Measurements from ENCODE around the gene ALOX5AP. TPM values are rescaled to one million over a fixed set of nuclear protein-coding genes. Genes with fewer than 3 reads are reported as not detected.

ALOX5AP gene
- total RNA-seq, 1 donor from 2014 or later, result 5.4 TPM

- no peak for DNase-seq (ENCODE audit: low spot score)
- intact Hi-C loops (cut with DNase I), result no loop called here
Measured at GRCh38 chr13:30752201-30752797, 17.0 kb downstream of the ALOX5AP start.

- intact Hi-C loops (cut with DNase I), result no loop called here
Measured at GRCh38 chr13:30753030-30753616, 17.8 kb downstream of the ALOX5AP start.

GRCh38 chr13:30755678-30756077 is 20.3 kb downstream of the ALOX5AP start:
- intact Hi-C loops (cut with DNase I), result no loop called here
- no peak for DNase-seq (ENCODE audit: low spot score)

More at GRCh38 chr13:30753030-30753616, 17.8 kb downstream of the ALOX5AP start:
- DNase-seq (ENCODE audit: low spot score), result no peak

DNA sequence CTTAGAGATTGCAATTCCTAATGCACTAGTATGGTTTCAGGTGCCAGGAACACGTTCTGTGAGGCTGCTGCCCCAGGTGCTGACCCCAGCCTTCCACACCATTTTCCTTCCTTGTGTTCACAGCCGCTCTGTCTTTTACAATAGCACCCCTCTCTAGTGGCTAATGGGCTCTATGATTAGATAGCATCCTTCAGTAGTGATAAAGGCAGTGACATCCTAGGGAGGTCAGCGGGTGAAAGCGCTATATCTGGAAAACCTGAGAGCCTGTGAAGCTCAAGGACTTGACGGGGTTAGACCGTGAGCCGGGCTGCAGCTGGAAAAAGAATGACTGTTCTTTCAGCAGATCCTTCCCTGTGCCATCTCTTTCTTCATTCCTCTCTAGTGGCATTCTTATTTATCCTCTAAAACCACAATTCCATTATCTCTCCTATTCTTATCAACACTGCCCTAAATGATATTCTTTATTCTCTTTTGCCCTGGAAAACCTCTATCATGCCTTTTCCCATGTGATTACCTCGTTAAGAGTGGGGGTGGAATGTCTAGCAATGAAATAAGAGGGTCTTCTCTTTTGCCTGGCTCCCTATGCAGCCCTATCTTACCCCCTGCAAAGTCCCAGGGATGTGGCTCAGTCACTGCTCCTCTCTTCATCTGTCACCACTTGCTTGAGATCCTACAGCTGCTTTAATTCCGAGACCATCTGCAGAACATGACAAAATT is 21.8 kb downstream of the ALOX5AP start:
- no peak for DNase-seq (ENCODE audit: low spot score)
- intact Hi-C loops (cut with DNase I), result no loop called here

DNA sequence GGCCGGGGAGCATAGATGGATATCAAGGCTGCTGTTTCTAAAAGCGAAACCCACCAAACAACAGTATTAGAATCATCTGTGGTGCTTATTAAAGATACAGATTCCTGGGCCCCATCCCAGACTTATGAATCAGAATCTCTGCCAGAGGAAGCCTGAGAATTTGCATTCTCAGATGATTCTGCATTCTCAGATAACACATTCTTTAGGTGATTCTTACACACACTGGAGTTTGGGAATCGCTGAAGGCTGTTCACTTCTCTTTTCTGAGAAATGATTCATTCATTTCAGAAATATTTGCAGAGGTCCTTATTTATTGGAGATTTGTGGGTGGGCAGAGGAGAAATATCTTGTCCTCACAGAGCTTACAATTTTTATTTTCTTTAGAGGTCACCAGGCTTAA is 24.4 kb downstream of the ALOX5AP start:
- DNase-seq (ENCODE audit: low spot score), result no peak
- intact Hi-C loops (cut with DNase I), result no loop called here

- intact Hi-C loops (cut with DNase I), result no loop called here
- DNase-seq (ENCODE audit: low spot score), result no peak
Measured at GRCh38 chr13:30762643-30763042, 27.3 kb downstream of the ALOX5AP start.

- intact Hi-C loops (cut with DNase I), result no loop called here
- DNase-seq (ENCODE audit: low spot score), result no peak
Measured at GRCh38 chr13:30763786-30764413, 28.6 kb downstream of the ALOX5AP start.

DNA sequence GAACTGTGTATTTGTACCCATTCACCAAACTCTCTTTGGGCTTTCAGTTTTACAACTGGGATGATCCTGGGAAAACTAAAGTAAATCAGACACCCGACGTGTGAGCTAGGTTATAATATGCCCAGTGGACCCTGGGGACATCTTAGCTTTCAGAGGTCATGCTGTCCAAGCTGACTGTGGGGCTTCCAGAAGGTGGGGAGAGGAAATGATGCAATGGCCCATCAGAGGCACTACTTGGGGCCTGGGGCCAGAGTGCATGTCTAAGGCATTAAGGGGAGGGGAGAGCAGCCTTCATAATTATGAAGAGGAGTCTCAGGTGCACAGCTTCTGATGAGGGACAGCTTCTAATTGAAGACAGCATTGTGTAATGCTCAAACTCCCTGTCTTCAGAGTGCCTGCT is 30.9 kb downstream of the ALOX5AP start:
- intact Hi-C loops (cut with DNase I), result no loop called here
- no peak for DNase-seq (ENCODE audit: low spot score)

DNA sequence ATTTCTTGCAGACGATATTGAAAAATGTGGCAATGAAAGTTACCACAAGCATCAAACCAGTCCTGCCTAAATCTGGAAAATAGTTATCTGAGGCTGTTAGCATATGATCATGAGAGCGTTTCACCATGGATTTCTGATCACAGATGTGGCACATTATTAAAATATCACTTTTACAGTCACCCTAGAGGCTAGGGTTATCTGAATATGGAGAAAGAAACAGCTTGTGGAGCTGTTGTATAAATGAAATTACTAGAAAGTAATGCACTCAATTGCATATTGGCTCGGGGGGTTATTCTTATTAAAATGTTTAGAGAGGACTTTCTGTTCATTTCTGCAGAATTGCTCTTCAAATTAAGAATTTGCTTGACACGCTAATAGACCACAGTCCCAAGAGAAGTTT is 35.6 kb downstream of the ALOX5AP start:
- intact Hi-C loops (cut with DNase I), result no loop called here
- no peak for DNase-seq (ENCODE audit: low spot score)

- intact Hi-C loops (cut with DNase I), result no loop called here
- no peak for DNase-seq (ENCODE audit: low spot score)
Measured at GRCh38 chr13:30773561-30773960, 38.2 kb downstream of the ALOX5AP start.

GRCh38 chr13:30774214-30774730 is 38.9 kb downstream of the ALOX5AP start:
- intact Hi-C loops (cut with DNase I), result no loop called here
- no peak for DNase-seq (ENCODE audit: low spot score)

- intact Hi-C loops (cut with DNase I), result no loop called here
- no peak for DNase-seq (ENCODE audit: low spot score)
Measured at GRCh38 chr13:30776661-30777060, 41.3 kb downstream of the ALOX5AP start.

GRCh38 chr13:30779016-30779415 is 43.7 kb downstream of the ALOX5AP start:
- no peak for DNase-seq (ENCODE audit: low spot score)
- intact Hi-C loops (cut with DNase I), result no loop called here

DNA sequence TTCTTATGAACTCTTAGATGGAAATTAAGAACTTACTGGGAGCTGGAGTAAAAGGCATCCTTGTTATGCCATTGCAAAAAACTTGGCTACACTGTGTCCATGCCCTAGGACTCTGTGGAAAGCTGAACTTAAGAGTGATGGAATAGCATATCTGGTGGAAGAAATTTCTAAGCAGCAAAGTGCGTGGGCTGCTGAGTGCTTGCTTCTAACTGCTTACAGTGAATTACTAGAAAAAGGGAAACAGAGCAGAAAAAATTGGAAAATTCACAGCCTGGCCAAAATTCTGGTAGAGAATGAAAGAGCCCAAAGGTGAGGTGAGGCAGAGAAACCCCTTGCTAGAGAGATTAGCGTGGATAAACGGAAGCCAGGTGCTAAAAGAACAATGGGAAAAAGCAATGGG is 44.3 kb downstream of the ALOX5AP start:
- no peak for DNase-seq (ENCODE audit: low spot score)
- intact Hi-C loops (cut with DNase I), result no loop called here

DNA sequence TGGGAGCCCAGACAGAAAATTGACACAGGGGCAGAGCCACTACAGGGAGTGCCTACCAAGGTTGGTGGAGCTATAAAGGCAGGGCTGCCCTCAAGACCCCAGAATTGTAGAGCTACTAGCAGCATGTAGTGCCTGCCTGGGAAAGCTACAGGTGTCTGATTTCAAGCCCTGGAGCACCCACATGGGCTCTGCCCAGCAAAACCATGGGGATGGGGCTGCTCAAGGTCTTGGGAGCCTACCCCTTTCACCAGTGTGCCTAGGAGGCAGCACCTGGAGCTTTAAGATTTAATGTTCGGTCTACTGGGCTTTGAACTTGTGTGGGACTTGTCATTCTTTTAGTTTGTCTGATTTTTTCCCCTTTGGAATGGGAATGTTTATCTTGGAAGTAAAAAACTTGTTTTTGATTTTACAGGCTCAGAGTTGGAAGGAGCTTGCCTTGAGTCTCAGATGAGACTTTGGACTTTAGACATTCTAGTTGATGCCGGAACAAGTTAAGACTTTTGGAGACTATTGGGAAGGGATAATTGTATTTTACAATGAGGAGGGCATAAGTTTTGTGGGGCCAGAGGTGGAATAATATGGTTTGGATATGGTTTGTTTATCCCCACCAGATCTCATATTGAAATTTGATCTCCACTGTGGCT is 45.1 kb downstream of the ALOX5AP start:
- DNase-seq (ENCODE audit: low spot score), result no peak
- intact Hi-C loops (cut with DNase I), result no loop called here

- intact Hi-C loops (cut with DNase I), result no loop called here
- DNase-seq (ENCODE audit: low spot score), result no peak
Measured at GRCh38 chr13:30785191-30785850, 50.0 kb downstream of the ALOX5AP start.

DNA sequence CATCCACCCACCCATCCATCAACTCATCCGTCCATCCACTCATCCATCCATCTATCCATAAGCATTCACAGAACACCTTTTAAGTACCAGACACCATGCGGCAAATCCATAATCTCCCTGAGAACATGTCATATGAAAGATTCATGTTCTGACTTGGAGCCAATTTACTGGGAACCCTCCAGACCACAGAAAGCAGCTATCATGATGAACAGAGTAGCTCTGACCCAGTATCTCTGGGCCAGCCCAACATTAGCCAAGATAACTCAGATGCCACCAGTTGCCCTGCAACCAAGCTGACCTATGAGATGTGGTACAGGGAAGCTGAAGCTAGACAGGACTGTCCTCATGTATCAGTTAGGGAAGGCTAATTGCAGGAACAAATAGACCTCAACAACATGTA is 51.3 kb downstream of the ALOX5AP start:
- intact Hi-C loops (cut with DNase I), result no loop called here
- DNase-seq (ENCODE audit: low spot score), result no peak

- DNase-seq (ENCODE audit: low spot score), result no peak
- intact Hi-C loops (cut with DNase I), result no loop called here
Measured at GRCh38 chr13:30787738-30788525, 52.6 kb downstream of the ALOX5AP start.
